Duodenal mucosa (tissue), 2 donors: ENCODE measurements around the gene PSIP1.

Experiments
- H3K27ac ChIP-seq: one replicate; pipeline ENCODE4 v1.7.0; 2013; ENCODE audit warnings: low read depth, low read length
- H3K27me3 ChIP-seq, 2 donors: one replicate each; pipeline ENCODE4 v1.7.0; 2013; ENCODE audit warnings: low read length in 2 of 2, control low read depth in 1 of 2; ENCODE audit not compliant: insufficient read depth in 2 of 2, control insufficient read depth in 1 of 2
- H3K36me3 ChIP-seq, 2 donors: one replicate each; pipeline ENCODE4 v1.7.0; 2013; ENCODE audit warnings: low read length in 2 of 2, control low read depth in 1 of 2; ENCODE audit not compliant: insufficient read depth in 2 of 2, control insufficient read depth in 1 of 2
- H3K4me1 ChIP-seq, 2 donors: one replicate each; pipeline ENCODE4 v1.7.0; 2013; ENCODE audit warnings: low read length in 2 of 2, control low read depth in 1 of 2; ENCODE audit not compliant: insufficient read depth in 2 of 2, control insufficient read depth in 1 of 2
- H3K4me3 ChIP-seq, 2 donors: one replicate each; pipeline ENCODE4 v1.7.0; 2013; ENCODE audit warnings: low read length in 2 of 2, low read depth in 1 of 2
- H3K9ac ChIP-seq, 2 donors: one replicate each; pipeline ENCODE4 v1.7.0; 2013; ENCODE audit warnings: low read length in 2 of 2, low read depth in 1 of 2
- H3K9me3 ChIP-seq, 2 donors: one replicate each; pipeline ENCODE4 v1.7.0; 2013; ENCODE audit warnings: low read length in 2 of 2, control low read depth in 1 of 2; ENCODE audit not compliant: control insufficient read depth in 1 of 2

The PSIP1 gene

DNA sequence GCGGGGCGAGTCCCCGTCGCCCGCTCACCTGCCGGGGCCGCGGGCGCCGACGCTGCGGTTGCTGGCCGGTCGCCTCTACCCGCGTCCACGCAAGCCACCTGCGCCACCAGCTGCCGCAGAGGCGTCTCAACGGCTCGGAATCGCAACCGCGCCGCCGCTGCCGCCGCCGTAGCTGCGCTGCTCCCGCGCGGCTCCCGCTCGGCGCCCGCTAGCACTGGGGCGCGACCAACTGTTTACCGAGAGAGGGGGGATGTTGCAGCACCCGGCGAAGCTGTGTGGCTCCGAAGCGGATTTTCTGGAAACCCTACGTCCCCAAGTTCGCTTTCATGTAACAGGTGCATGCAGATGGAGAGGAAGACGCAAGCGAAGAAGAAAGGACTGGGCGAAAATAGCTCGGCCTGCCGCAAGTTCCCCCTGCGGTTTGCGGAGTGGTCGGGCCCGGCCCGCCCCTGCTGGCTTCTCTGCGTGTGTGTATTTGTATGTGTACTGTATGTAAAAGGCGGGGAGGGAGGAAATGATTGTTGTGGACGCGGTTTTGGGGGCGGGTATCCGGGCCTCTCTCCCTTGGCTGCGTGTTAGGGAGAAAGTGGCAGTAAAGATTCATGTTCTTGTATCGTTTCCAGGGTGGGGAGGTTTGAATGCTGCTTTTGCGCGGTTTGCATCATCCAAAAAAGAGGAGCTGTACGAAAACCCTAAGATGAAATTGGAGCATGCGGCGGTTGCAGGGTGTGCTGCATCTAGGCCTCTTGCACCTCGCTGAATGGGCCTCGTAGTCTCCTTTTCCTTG lies at the start of gene PSIP1:
TSS of gene PSIP1 (minus strand) at position 182 of the 787 bp plus-strand sequence. CDS start 782 bp downstream, outside the sequence.
- Histone ChIP-seq H3K27me3 (no peaks in the 10 kb centered on the region), H3K36me3 (peaks cover 8 to 11% of the 10 kb centered on the region in 2 donors), H3K9me3 (no peaks in the 10 kb centered on the region), H3K9ac (peak within 1 kb of the TSS; percentile 69 to 71), H3K4me1 (peaks cover 13% of the 10 kb centered on the region in 2 donors), H3K27ac (peak within 1 kb of the TSS; percentile 93), H3K4me3 (peak within 1 kb of the TSS; percentile 83 to 89)

DNA sequence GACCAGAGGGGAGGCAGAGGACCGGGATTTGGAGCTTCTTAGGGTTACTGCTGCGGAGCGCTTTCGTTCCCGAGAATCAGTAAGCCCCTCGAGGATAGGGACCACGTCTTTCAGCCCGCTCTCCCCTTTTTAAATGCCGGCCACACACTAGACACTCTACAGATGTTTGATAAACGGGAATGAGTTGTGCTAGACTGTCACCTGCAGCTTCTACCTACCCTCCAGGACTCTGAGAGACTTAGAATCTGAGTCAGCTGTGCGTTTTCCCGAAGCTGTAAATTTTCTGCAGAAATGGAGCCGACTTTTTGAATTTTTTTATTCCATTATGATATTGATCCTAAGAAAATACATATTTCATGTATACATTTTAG lies 42.7 kb upstream of the PSIP1 start:
- H3K4me1 ChIP-seq: peaks cover 4 to 16% of the 10 kb centered on the region in 2 donors
- H3K36me3 ChIP-seq: no peaks in the 10 kb centered on the region
- no peak overlapping the region for H3K27ac ChIP-seq
- peak overlapping the region; percentile 88 to 100 for H3K4me3 ChIP-seq
- no peaks in the 10 kb centered on the region for H3K9me3 ChIP-seq
- no peaks in the 10 kb centered on the region for H3K27me3 ChIP-seq
- H3K9ac ChIP-seq: peak overlapping the region; percentile 73

DNA sequence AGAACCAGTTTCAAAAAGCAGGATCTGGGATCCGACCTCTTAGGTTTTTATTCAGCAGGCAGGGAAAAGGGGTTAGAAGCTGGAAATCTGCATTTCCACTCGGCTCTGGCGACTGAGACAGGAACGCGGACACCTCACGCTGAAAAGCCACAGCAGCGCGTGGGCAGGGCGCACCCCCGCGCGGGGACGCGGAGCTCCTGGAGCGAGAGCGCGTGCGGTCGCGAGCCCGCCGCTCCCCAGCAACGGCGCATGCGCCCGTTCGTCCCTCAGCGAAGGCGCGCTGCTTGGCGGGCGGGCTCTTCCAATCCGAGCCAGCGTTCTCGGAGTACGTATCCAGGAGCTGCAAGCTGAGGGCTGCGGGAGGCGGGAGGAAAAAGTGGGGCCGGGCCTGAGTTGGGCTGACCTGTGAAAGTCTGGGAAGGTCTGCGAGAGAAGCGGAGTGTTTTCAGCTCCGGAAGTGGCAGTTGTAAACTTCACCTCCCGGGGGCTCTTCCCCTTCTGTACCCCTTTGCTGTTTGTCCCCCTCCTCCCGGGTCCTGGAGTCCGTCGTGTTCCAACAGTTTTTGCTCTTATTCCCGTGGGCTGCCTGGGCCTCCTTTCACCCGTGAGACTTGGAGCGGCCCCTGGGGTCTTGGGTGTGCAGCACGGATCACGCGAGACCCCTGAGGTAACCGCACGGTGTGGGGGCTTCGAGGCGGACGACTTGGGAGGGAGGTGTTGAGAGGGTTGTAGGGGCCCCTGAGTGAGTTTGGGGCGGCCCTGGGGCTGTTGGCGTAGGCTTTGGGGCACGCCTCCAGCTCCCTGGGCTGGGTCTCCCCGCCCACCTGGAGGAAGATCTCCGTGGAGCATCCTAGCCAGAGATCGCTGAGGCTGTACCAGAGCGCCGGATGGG lies 42.1 kb upstream of the PSIP1 start, which contains the start of gene CCDC171:
TSS of gene CCDC171 (plus strand) at position 408 of the 892 bp plus-strand sequence. CDS start 11,046 bp downstream, outside the sequence.
- Histone ChIP-seq H3K27ac (peak within 1 kb of the TSS; percentile 81), H3K4me3 (peak within 1 kb of the TSS; percentile 88 to 100), H3K36me3 (no peaks in the 10 kb centered on the region), H3K9ac (peak within 1 kb of the TSS; percentile 73), H3K9me3 (no peaks in the 10 kb centered on the region), H3K4me1 (peaks cover 4 to 16% of the 10 kb centered on the region in 2 donors), H3K27me3 (no peaks in the 10 kb centered on the region)

DNA sequence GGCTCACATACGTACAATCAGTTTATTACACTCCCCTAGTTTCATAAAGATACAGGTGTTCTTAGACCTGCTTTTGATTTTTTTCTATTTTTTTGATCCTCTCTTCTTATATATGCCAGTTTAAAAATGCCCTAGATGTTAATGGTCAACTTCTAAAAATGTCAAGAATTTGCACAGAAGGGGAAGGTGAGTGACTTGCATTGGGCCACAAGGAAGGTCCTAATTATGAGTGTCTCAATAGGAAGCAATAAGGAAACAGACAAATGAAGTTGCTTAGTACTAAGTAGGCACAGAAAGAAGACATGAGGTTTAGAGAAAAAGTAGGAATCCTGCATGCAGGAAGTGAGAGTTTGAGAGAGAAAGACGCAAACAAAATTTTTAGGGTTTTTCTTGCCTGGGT lies 38.8 kb upstream of the PSIP1 start:
- H3K9ac ChIP-seq: no peak overlapping the region
- H3K27ac ChIP-seq: no peak overlapping the region
- H3K4me1 ChIP-seq: peaks cover 4 to 16% of the 10 kb centered on the region in 2 donors
- H3K36me3 ChIP-seq: no peaks in the 10 kb centered on the region
- no peak overlapping the region for H3K4me3 ChIP-seq
- H3K9me3 ChIP-seq: no peaks in the 10 kb centered on the region
- no peaks in the 10 kb centered on the region for H3K27me3 ChIP-seq

DNA sequence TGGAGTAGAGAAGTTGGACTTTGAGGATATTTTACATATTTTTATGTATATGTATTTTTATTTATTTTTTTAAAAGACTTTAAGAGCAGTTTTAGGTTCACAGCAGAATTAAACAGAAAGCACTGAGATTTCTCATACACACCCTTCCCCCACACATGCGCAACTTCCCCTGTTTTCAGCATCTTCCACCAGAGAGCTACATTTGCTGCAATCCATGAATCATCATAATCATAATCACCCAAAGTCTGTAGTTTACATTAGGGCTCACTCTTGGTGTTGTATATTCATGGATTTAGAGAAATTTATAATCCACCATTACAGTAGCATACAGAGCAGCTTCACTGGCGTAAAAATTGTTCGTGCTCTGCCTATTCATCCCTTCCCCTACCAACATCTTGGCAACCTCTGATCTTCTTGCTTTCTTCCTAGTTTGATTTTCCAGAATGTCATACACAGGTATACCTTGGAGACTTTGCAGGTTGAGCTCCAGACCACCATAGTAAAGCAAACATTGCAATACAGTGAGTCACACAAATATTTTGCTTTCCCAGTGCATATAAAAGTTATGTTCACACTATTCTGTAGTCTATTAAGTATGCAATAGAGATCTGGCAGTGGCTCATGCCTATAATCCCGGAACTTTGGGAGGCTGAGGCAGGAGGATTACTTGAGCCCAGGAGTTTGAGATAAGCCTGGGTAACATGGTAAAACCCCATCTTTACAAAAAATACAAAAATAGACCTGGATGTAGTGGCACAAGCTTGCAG lies 32.5 kb upstream of the PSIP1 start:
- Histone ChIP-seq H3K9ac (no peak overlapping the region), H3K27me3 (no peaks in the 10 kb centered on the region), H3K4me3 (no peak overlapping the region), H3K9me3 (no peaks in the 10 kb centered on the region), H3K4me1 (no peaks in the 10 kb centered on the region), H3K36me3 (no peaks in the 10 kb centered on the region), H3K27ac (no peak overlapping the region)

DNA sequence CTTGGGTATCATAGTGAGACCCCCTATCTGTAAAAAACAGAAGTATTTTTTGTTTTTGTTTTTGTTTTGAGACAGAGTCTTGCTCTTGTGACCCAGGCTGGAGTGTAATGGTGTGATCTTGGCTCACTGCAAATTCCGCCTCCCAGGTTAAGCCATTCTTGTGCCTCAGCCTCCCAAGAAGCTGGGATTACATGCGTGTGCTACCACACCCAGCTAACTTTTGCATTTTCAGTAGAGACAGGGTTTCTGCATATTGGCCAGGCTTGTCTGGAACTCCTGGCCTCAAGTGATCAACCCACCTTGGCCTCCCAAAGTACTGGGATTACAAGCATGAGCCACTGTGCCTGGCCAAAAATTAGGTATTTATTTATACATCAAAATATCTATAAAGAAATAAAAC lies 31.9 kb upstream of the PSIP1 start:
- Histone ChIP-seq H3K27me3 (no peaks in the 10 kb centered on the region), H3K9me3 (no peaks in the 10 kb centered on the region), H3K27ac (no peak overlapping the region), H3K4me3 (no peak overlapping the region), H3K4me1 (no peaks in the 10 kb centered on the region), H3K36me3 (no peaks in the 10 kb centered on the region), H3K9ac (no peak overlapping the region)

DNA sequence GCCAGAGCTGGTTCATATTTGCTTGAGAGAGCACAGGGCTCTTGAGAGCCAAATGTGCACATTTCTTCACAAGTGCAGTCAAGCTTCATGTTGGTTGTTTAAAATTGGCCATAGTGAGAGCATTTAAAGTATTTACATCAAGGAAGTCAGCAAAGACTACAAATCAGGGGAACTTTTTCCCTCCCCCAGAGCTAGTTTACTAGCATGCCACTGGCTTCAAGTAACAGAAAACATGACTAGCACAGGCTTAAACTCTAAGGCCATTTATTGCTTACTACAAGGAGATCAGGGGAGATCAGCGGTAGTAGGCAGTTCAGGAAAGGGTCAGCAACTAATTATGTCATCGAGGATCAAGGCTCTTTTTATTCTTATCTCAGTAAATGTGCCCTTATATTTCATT lies 31.1 kb upstream of the PSIP1 start:
- H3K9ac ChIP-seq: no peak overlapping the region
- no peaks in the 10 kb centered on the region for H3K36me3 ChIP-seq
- no peak overlapping the region for H3K27ac ChIP-seq
- H3K27me3 ChIP-seq: no peaks in the 10 kb centered on the region
- no peaks in the 10 kb centered on the region for H3K4me1 ChIP-seq
- H3K9me3 ChIP-seq: no peaks in the 10 kb centered on the region
- H3K4me3 ChIP-seq: no peak overlapping the region

DNA sequence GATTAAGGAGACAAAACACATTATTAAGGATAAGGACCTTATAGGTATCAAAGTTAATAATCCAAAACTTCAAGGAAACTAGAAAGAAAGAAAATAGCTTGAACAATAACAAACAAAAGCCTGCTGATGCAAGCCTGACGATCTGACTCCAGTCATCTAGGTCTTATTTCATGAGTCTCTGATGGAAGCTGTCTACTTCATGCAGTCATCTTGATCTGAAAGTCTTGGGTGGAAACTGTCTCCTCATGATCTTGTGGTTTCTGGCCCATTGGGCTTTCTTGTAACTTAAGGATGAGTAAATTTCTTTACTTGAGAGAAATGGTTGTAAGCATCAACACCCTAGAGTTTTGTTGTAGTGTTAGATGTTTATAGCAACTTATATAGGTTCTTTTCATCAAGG lies 20.6 kb upstream of the PSIP1 start:
- no peak overlapping the region for H3K9ac ChIP-seq
- H3K36me3 ChIP-seq: no peaks in the 10 kb centered on the region
- no peaks in the 10 kb centered on the region for H3K9me3 ChIP-seq

DNA sequence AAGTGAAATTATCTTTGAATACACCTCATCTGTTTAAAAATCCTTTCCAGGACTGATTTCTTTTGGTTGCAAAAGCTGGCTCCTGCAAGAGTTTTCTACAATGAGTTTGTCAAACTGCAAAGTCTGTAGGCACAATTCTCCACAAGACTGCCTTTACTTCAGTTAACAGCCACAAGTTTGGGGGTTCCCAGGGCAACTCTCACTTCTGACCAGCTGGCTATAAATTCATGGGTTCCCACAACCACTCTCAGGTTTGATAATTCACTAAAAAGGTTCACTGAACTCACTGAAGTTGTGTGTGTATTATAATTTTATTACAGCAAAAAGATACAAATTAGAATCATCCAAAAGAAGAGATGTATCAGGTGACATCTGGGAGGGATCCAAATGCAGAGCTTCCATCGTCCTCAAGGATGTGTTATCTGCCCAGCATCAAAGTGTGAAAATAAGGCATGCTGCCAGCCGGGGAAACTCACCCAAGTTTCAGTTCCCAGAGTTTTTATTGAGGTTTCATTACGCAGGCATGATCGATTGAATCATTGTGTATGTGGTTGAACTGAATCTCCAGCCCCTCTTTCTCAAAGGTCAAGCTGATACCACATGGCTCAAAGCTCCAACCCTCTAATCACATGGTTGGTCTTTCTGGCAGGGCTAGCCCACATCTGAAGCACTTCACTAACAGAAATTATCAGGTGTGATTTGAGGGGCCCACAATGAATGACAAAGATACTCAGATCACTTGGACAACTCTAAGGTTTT lies 19.0 kb upstream of the PSIP1 start:
- no peak overlapping the region for H3K4me3 ChIP-seq
- no peak overlapping the region for H3K9ac ChIP-seq
- no peaks in the 10 kb centered on the region for H3K36me3 ChIP-seq
- H3K9me3 ChIP-seq: no peaks in the 10 kb centered on the region
- no peak overlapping the region for H3K27ac ChIP-seq
- no peaks in the 10 kb centered on the region for H3K4me1 ChIP-seq
- no peaks in the 10 kb centered on the region for H3K27me3 ChIP-seq

More for the DNA sequence above, 20.6 kb upstream of the PSIP1 start:
- no peak overlapping the region for H3K4me3 ChIP-seq
- H3K27me3 ChIP-seq: no peaks in the 10 kb centered on the region
- no peak overlapping the region for H3K27ac ChIP-seq
- no peaks in the 10 kb centered on the region for H3K4me1 ChIP-seq
